ENCODE measurements around the gene TAF3. TPM values are rescaled to one million over a fixed set of nuclear protein-coding genes. Genes with fewer than 3 reads are reported as not detected.

The TAF3 gene
- total RNA-seq, 1 donor from 2014 or later, result 6.2 TPM

DNA sequence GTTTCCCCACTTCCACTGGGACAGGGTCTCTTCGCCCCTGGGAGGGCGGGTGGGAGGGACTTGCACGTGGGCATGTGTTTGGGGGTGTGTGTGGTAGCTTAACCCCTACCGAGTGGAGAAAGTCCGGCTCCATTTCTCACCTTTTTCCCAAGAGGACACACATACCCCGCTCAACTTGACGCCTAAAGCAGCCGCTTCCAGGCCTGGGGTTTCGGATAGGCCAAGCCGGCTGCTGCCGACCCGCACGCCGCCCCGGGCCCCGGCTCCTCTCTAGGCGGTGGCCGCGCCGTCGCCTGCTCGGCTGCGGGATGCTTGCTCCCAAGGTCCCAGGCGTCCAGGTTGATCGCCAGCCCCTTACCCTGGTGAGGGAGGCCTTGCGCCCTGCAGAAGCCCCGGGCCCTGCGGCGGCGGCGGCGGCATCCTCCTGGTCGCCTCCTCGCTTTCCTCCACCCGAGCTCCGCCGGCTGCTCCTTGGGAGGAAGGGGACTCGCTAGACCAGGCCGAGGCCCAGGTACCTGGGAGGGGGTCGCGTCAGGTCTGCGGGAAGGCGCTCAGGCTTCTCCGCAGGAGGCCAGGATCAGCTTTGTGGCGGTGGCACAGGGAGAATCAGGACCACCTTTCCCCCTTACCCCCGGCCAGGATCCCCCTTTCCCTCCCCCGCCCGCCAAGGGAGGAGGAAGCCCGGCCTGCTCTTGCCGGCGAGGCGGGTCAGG lies 233.0 kb downstream of the TAF3 start:
- Mint-ChIP-seq H3K27ac (ENCODE audit: unreplicated experiment) (no peak overlapping the region), H3K27me3 (ENCODE audit: low read depth) (peaks cover 52% of the 10 kb centered on the region), H3K9me3 (ENCODE audit: low read depth) (no peaks in the 10 kb centered on the region), H3K4me1 (ENCODE audit: low read depth) (peaks cover 25% of the 10 kb centered on the region), H3K4me3 (ENCODE audit: unreplicated experiment) (no peak overlapping the region), H3K36me3 (ENCODE audit: low read depth) (peaks cover 5% of the 10 kb centered on the region)
- TF ChIP-seq, protein P1, sequence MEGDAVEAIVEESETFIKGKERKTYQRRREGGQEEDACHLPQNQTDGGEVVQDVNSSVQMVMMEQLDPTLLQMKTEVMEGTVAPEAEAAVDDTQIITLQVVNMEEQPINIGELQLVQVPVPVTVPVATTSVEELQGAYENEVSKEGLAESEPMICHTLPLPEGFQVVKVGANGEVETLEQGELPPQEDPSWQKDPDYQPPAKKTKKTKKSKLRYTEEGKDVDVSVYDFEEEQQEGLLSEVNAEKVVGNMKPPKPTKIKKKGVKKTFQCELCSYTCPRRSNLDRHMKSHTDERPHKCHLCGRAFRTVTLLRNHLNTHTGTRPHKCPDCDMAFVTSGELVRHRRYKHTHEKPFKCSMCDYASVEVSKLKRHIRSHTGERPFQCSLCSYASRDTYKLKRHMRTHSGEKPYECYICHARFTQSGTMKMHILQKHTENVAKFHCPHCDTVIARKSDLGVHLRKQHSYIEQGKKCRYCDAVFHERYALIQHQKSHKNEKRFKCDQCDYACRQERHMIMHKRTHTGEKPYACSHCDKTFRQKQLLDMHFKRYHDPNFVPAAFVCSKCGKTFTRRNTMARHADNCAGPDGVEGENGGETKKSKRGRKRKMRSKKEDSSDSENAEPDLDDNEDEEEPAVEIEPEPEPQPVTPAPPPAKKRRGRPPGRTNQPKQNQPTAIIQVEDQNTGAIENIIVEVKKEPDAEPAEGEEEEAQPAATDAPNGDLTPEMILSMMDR (IDR thresholded peaks at IDR 0.05), result no peak
- DNase-seq (ENCODE audit: low spot score), result no peak

DNA sequence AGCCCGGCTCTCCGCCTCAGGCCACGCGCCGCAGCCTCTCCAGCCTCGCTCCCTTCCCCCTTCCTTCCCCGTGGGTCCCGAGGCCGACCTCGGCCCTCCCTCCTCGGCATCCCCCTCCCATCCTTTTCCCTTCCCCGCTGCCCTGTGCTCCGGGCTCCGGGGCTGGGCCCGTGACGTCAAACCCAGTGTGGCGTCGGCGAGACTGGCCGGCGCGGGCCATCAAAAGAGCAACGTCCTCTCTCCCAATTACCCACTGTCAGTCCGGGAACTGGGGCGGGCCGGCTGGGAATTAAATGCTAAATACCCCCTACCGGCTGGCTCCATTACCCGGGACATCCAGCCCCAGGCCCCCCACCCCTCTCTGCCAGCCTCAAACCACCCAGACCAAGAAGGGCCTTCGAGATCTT lies 233.5 kb downstream of the TAF3 start:
- DNase-seq (ENCODE audit: low spot score), result no peak

DNA sequence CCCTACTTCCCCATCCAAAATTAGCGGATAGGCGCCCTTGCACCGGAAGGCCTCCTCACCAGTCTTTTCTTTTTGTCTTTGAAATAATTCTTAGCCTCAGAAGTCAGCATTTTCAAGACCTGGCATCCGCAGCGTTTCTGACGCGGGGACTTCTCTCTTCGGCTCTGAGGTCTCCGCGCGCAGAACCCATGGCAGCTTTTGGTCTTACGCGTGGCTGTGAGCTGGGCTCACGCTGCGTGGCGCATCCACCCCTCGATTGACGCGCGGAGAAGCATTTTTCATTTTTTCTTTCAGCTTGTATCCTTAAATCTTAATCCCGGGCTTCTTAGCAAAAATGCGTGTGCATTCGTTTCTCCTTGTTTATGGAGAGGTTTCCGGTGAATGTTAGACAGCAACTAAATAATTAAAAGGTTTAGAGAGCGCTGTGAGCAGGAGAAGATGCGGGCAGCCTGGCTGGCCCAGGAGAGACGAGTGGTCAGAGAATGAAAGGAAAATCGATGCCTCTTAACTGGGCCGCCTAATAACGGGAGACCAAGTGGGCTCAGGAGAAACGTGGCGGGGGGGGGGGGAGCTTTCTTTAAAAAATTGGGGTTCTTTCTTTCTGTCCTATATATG lies 234.1 kb downstream of the TAF3 start:
- TF ChIP-seq, protein P1 (IDR thresholded peaks at IDR 0.05), result no peak
- peaks cover 7% of the 10 kb centered on the region for H3K36me3 Mint-ChIP-seq (ENCODE audit: low read depth)
- DNase-seq (ENCODE audit: low spot score), result no peak
- H3K27ac Mint-ChIP-seq (ENCODE audit: unreplicated experiment), result no peak overlapping the region
- H3K4me3 Mint-ChIP-seq (ENCODE audit: unreplicated experiment), result peak overlapping the region; percentile 22
- H3K9me3 Mint-ChIP-seq (ENCODE audit: low read depth), result no peaks in the 10 kb centered on the region
- H3K4me1 Mint-ChIP-seq (ENCODE audit: low read depth), result peaks cover 28% of the 10 kb centered on the region
- H3K27me3 Mint-ChIP-seq (ENCODE audit: low read depth), result peaks cover 52% of the 10 kb centered on the region

More for the DNA sequence above, 233.5 kb downstream of the TAF3 start:
- H3K27ac Mint-ChIP-seq (ENCODE audit: unreplicated experiment), result no peak overlapping the region
- H3K27me3 Mint-ChIP-seq (ENCODE audit: low read depth), result peaks cover 52% of the 10 kb centered on the region
- H3K4me1 Mint-ChIP-seq (ENCODE audit: low read depth), result peaks cover 25% of the 10 kb centered on the region
- peaks cover 7% of the 10 kb centered on the region for H3K36me3 Mint-ChIP-seq (ENCODE audit: low read depth)
- H3K9me3 Mint-ChIP-seq (ENCODE audit: low read depth), result no peaks in the 10 kb centered on the region
- no peak overlapping the region for H3K4me3 Mint-ChIP-seq (ENCODE audit: unreplicated experiment)
- TF ChIP-seq, protein P1 (IDR thresholded peaks at IDR 0.05), result no peak

DNA sequence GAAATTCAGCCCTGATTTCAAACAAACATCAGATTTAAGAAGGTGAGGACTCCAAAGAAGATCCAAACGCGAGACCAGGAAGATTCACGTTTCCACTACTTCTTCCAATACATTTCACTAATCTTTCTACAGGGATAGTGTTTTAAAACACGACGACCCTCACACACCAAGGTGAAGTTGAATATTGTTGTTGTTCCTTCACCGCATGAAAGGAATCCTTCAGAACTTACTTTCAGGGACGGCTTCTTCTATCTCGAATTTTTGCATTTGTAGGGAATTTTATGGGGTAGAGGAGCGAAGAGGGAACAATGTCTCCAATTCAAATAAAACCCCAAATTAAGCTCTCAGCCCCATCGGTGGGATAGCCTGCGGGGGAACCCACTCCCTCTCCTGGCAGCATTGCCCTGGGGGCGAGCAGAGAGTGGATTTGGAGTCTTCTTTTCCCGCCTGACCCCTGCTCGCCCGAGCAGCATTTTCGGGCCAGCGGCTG lies 234.7 kb downstream of the TAF3 start:
- Mint-ChIP-seq H3K36me3 (ENCODE audit: low read depth) (peaks cover 7% of the 10 kb centered on the region), H3K9me3 (ENCODE audit: low read depth) (no peaks in the 10 kb centered on the region), H3K4me3 (ENCODE audit: unreplicated experiment) (no peak overlapping the region), H3K27ac (ENCODE audit: unreplicated experiment) (no peak overlapping the region), H3K27me3 (ENCODE audit: low read depth) (peaks cover 51% of the 10 kb centered on the region), H3K4me1 (ENCODE audit: low read depth) (peaks cover 28% of the 10 kb centered on the region)
- TF ChIP-seq, protein P1 (IDR thresholded peaks at IDR 0.05), result no peak
- DNase-seq (ENCODE audit: low spot score), result no peak

DNA sequence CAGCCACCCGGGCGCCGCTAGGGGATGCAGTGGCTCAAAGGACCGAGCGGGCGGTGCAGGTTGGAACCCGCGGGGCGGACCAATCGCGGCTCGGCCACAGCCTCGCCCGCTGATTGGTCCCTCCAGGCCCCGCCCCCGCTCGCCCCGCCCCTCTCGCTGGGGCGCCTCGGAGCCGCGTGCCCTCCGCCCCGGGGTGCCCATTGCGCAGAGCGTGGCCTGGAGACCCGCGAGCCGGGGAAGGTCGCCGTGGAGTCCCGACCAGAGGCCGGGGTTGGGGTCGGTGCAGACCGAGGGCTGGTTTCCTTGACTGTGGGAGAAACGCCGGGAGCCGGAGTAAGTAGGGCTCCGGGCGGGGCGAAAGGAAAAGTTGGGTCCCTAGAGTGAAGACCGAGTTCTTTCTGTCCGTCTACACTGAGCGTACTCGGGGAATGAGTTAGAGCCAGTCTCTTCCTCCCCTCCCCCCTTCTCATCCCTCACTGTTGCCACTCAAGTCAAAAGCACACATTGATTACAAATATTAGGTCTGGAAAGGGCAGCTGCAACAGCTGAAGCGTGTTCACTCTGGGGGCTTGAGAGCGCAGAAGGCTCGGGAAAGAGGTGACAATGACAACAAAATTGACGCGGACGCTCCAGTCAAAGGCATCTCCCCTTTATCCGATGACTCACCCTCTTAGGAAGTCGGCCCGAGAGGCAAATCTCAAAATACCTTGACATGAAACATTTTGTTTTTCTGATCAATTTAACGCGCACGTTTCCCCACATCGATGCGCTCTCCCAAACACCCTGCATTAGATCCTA lies 235.3 kb downstream of the TAF3 start:
- H3K36me3 Mint-ChIP-seq (ENCODE audit: low read depth), result peaks cover 7% of the 10 kb centered on the region
- H3K4me1 Mint-ChIP-seq (ENCODE audit: low read depth), result peaks cover 28% of the 10 kb centered on the region
- TF ChIP-seq, protein P1 (IDR thresholded peaks at IDR 0.05), result peak; percentile 75
- H3K27me3 Mint-ChIP-seq (ENCODE audit: low read depth), result peaks cover 54% of the 10 kb centered on the region
- no peak overlapping the region for H3K27ac Mint-ChIP-seq (ENCODE audit: unreplicated experiment)
- H3K9me3 Mint-ChIP-seq (ENCODE audit: low read depth), result no peaks in the 10 kb centered on the region
- H3K4me3 Mint-ChIP-seq (ENCODE audit: unreplicated experiment), result peak overlapping the region; percentile 59
- DNase-seq (ENCODE audit: low spot score), result no peak

All from chondrocyte (in vitro differentiated cells).